ENCODE results near the gene PALLD.

The PALLD gene

DNA sequence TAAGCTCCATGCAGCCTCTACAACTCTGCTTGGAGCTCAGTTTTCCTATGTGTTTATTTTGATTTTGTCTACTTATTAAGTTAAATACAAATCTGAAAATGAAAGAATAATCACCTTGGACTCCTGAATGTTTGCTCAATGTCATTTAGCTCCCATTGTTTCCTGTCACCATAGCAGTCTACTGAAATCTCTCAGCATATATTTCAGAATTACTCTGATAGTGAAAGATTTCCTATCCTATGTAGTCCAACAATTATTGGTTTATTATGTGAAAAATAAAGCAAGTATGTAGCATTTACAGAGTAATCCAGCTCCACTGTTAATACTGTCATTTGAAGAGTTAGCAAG, 344.8 kb downstream of the PALLD start:
- DNase-seq = no peak

DNA sequence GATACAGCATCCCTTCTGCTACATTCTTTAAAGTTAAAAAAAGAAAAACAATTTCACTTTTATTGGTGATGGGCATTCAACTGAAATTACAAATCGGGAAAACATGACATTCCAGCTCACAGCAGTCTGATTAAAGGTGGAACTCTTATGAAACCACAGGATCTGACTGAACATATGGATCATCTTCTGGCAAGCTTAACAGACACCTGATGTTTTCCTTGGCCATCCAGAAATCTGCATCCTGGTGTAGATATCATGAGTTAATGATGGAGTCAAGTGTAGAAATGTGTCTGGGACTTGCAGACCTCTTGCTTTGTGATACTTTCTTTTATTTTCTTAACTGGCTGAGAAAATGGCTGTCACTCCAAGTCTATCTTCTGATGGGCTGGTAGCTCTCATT, 345.3 kb downstream of the PALLD start:
- DNase-seq = no peak

DNA sequence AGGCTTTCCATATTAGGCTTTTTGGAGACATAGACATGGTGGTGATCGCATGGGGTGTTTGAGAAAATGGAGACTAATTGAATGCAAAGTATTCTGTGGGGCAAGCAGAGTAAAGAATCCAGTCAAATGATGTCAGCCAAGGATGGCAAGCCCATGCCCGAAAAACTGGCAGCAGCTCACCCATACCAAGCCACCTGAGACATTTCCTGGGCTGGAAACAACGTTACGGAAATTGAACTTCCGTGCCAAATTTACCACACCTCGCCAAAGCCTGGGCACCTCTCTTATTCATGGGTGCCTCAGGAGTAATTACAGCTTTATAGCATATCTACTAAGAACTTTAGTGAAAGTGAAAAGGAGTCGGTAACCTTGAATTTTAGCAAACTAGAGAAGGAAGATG, 346.8 kb downstream of the PALLD start:
- no peak for DNase-seq

DNA sequence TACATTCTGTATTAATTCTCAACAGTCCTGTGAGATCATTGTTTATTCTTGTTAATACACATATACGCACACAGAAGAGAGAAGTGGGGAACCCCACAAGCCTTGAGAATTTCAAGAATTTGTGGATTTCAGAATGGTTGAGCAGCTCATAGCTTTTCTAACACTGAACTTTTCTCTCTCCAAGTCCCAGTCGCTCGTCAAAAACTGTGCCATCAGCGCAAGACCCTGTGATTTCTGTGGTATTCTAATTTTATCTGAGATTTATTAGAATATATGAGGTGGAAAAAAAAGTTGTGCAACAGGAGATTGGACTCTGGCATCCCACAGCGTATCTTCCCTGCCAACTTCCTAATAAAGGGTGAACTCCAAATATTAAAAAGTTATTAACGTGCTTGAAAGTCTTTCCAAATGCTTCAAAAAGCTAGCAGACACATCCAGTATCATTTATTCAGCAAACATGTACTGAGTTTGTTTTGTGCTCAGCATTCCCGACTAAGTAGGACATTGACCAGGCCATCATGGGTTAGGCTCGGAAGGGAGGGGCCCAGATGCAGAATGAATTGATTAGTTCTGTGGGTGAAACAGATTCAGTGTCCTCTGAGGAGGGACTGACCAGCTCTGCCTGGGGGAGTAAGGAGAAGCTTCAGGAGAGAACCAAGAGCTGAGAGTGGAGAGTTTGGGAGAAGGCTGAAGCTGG, 347.6 kb downstream of the PALLD start:
- no peak for DNase-seq

DNA sequence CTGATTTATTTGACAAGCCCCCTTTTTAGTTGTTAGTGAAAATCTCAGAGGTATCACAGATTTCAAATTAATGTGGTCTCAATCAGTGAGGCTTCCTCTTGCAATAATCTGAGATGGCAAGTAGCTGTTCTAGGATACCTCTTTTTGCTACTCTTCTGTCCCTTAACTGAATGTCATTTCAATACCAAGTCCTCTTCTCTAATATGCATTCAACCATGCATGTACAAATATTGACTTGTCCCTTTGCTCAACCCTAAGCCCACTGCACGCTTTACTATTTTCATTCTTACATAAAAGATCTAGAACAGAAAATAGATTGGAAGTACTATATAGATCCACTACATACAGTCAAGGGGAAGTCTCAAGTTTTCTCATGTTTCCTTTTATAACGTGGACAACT, 349.0 kb downstream of the PALLD start:
- no peak for DNase-seq

DNA sequence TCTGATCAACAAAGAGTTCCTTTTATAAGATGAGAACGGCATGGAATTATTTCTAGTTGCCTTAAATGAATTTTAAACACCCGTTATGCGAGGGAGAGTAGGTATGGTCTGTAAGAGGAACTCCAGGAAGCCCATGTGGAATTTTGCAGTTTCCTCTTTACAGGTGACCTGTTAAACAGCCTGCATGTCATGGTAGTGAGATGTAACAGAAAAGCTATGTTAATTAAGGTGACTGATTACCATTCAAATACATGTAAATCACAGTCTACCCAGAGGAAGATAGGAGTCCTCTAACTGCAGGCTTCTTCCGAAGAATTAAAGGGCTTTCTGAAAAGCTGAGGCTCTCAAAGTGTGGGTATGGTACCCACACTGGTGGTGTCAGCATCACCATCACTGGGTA, 349.6 kb downstream of the PALLD start:
- DNase-seq = no peak

DNA sequence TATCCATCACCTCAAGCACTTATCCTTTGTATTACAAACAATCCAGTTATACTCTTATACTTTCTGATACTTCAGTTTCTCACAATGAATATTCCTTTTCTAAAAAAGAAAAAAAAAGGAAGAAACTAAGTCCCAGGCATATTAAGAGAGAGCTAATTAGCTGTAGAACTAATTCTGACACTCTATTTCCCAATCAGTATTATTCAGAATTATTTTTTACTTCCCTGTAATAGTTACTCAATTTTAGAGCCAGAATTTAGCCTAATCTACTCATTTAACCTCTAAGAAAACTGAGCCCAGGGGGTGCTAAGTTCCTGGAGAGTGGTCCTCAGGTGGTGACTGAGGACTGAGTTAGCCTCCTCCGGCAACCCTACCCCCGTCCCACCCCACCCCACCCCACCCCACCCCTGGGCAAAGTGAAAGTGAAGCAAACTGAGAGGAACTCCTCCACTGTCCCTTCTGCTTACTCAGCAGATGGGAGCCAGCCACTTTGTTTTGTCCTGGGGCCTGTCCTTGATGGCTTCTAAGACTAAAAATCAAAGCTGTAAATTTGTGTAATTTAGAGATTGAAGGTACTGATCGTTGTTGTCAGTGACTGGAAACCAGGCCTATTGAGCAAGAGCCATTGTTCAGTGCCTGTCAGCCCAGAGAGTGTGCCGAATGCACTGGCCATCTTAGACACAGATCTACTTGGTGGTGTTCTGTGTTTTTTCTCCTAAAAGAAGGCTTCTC, 351.1 kb downstream of the PALLD start:
- DNase-seq = no peak

DNA sequence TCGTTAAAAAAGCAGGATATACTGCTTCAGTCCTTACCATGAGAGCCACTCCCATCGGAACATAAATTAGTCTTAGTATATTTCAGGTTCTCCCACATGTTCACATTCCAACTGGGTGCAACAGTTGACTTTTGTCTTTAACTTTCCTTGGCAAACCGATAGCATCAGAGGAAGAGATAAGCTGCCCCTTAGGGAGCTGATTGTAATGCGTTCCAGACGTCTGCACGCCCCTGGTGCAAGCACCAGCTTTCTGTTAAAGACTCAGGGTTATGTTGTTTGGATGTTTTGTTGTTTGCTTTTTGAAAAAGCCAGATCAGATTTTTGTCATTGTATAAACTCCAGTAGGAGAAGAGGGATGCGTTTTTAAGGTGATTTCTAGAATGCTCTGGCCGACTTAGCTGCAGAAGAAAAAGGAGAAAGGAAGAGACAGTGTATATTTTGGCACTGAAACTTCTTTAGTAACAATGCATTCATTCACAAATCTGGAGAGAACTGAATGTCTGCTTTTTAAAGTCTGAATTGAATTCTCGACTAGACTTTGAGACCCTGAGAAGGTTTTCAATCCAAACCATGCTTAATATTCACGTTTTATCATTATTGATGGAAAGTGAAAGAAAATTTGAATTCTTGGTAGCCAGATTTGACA, 352.3 kb downstream of the PALLD start:
- no peak for DNase-seq

DNA sequence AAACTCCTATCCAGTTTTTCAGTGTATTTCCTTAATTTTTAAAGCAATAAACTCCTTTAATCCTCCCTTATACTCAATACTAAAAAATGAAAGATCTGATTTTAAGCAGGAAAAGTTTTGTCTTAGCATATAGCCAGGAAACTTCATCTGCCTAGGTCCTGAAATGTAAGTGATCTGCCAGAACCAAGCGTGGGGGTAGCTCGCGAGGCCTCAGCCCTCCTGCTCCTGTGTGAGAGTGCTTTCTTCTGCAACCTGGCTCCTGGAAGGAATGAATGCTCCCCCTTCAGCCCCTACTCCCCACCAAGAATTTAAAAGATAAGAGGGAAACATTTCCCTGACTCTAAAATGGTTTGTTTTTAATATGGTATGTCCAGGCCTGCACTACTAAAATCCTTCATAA, 353.1 kb downstream of the PALLD start:
- DNase-seq = no peak

DNA sequence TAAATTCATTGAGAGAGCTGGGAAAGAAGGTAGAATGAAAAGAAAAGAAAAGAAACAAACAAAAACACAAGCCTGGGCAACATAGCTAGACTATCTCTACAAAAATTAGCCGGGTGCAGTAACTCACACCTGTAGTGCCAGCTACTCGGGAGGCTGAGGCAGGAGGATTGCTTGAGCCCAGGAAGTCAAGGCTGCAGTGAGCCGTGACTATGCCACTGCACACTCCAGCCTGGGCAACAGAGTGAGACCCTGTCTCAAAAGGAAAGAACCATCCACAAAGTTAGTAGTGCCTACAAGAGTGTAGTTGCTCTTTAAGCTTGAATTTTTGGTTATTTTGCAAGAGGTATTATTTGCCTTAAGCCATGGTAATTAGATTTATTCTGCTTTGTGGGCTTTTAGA, 355.5 kb downstream of the PALLD start:
- DNase-seq = no peak

DNA sequence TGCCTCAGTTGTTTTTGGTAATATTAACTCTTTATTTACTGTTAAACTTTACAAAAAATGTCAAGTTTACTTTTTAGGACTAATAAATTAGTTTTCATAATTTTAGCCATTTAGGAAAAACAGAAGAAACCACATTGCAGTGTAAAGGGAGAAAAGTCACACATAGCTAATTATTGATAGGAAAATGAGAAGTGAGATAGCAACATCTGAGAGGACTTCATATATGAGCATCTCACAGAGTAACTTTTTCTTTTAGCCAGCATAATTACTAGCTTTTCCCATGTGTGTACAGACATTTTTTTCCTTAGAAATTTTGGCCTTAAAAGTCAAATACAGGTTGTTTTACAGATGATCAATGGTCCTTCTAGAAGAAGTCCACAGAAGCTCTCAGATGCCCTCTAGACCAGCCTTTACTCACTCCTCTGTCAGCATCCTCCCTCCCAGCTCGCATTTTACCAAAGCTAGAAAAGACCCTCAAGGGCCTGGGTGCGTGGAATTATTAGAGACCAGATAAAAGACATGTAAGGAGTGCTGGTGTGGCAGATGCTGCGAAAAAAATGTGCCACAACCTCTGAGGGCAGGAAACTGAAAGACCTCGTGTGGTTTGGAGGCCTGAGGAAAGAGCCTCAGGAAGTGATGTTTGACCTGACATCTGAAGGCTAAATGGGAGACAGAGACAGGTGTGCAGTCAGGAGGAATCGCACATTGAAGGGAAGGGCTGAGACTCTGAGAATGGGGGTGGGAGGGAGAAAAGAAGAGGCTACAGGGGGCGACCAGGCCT, 356.3 kb downstream of the PALLD start:
- no peak for DNase-seq

DNA sequence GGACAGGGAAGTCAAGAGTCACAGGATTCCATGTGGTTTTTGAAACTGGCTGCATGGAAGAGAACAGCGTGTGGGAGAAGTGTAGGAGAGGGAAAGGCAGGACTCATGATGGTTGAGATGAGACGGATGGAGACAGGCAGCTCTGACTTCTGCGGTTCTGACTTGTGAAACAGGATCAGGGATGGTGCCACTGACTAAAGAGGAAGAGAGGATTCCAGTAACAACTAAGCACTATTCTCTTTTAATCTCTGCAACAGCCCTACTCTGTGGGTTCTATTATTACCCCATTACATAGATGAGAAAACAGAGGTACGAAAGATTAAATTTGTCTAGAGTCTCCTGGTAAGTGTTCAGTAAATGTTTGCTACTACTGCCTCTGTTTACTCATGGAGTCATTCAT, 356.9 kb downstream of the PALLD start:
- DNase-seq = no peak

DNA sequence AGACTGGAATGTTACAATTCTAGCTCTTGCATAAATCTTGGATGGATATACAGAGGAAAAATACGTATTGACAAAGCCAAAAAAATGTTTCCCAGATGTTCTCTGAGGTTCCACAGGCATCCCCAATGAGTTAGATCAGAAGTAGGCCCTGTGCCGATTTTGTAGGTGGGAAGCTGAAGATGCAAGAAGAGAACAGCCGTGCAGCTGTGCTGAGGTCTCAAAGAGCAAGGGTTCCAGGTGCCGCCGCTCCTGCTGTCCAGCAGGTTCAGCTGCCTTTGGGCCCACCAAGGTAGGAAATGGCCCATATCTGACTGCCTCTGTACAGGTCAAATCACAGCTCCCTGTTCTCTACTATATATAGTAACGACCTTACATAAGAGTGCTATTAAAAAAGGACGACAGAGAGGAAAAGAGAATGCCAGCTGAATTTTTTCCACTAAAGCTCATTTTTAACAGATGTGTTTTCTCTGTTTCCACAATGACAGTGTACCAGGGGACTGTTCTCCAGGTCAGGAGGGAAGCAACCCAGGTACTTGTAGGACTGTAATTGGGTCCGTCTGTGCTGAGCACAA, 357.6 kb downstream of the PALLD start:
- DNase-seq = no peak

DNA sequence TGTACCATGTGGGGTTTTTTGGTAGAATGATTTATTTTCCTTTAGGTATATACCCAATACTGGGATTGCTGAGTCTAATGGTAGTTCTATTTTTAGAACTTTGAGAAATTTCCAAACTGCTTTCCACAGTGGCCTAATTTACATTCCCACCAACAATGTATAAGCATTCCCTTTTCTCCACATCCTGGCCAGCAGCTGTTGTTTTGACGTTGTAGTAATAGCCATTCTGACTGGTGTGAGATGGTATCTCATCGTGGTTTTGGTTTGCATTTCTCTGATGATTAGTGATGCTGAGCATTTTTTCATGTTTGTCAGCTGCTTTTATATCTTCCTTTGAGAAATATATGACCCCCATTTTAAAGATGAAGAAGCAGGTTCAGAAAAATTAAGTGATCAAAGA, 359.5 kb downstream of the PALLD start:
- DNase-seq = peak; percentile 25

DNA sequence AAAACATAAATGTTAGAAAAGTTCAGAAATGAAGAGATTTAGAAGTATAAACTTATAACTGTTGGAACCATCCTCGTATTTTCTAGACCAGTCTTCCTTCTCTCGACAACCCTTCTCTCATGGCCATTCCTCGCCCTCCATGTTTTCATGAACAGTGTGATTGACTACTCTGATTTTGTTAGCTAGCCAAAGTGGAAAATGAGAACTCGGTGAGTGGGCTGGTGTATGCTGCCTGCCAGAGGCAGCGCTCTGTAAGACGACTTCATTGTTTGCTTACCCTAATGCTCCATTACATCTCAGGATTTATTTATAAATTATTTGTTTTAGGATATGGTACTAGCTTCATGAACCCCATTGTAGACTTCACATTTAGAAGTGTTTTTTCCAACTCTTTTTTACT, 360.2 kb downstream of the PALLD start:
- no peak for DNase-seq

DNA sequence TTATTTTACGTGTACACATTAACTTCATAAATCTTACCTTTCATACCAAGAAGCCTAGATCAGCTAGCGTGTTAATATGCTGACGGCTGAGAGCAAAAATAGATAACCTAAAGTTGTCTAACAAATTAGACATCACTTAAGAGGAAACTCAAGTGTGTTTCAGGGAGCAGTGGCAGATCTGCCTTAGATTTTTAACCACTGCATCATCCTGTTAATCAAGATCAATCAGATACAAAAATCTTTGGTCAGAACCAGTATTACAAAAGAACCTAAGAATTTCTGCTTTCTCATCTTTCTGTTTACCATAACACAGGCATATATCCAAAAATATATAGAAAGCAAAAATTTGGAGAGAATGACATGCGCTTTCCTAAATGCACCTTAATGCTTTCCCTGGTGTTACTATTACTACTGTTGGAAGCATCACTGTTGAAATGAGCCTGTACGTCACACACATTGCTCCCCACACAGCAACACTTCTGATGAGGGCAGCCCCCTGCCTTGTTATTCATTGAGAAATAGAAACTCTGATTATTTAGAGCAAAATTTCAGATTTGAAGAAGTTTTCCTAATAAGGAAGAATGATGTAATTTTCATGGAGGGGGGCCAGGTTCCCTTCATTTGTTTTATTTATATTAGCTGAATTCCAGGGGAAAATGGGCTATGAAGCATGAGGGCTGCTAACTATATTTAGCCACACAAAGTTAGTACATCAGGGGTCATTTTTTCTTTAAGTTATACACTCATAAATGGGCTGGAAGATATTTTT, 360.9 kb downstream of the PALLD start:
- DNase-seq = no peak

DNA sequence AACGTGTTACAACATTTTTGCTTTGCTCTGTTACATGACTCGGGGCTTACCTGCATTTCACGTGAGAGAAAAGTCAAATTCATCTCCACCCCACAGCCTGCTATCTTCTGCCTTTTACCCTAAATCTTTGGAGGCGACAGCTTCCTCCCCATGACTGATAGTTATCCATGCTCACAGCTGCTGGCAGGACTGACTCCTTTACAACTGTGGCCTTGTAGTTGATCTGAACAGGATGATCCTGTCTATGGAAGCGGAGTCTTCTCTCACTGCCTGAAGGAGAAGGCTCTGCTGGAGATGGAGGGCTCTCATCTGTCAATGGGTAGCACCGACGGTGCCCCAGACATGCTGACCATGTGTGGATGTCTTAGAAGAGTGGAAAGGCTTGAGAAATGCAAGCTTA, 362.2 kb downstream of the PALLD start:
- no peak for DNase-seq

DNA sequence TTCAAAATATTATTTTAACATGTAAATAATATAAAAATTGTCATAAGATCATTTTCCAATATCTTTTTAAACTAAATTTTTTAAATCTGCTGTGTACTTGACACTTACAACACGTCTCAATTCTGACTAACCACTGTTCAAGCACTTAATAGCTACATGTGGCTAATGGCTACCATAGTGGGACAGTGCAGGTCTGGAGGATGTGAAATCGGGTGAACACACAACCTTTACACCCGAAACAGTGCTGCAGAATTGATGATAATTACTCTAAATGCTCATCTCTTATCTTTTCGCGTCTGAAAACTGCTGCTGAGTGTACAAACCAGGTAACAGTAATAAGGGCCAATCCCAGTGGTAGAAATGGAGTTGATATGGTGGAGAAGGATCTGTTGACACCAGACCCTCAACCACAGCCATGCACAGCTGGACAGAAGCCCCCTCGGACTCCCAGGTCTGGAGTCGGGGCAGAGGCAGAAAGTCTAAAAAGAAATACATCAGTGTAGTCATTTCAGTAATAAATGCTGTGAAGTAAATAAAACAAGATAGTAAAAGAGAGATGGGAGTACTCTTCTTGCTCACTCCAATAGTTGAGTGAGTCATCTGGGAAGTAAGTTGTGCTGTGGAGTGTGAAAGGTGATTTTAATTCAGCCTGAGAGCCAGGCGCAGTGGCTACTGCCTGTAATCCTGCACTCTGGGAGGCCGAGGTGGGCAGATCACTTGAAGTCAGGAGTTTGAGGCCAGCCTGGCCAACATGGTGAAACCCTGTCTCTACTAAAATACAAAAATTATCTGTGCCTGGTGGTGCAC, 363.2 kb downstream of the PALLD start:
- DNase-seq = no peak

DNA sequence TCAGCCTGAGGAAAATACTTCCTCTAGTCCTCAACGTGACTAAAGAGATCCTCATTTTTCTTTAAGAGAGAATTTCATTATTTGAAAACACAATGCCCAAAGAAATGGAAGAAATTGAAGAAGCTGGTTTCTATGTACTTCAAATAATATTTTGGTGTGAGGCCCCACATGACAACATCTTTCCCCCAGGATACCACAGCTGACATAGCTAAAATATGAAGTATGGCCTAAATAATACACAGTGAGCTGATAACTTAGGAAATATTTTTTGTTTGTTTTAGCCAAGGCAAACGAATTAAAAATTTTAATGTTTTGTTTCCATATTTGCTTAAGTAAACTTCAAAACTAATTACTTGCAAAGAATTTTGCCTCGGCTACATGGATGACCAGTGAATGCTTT, 364.0 kb downstream of the PALLD start:
- DNase-seq = no peak

DNA sequence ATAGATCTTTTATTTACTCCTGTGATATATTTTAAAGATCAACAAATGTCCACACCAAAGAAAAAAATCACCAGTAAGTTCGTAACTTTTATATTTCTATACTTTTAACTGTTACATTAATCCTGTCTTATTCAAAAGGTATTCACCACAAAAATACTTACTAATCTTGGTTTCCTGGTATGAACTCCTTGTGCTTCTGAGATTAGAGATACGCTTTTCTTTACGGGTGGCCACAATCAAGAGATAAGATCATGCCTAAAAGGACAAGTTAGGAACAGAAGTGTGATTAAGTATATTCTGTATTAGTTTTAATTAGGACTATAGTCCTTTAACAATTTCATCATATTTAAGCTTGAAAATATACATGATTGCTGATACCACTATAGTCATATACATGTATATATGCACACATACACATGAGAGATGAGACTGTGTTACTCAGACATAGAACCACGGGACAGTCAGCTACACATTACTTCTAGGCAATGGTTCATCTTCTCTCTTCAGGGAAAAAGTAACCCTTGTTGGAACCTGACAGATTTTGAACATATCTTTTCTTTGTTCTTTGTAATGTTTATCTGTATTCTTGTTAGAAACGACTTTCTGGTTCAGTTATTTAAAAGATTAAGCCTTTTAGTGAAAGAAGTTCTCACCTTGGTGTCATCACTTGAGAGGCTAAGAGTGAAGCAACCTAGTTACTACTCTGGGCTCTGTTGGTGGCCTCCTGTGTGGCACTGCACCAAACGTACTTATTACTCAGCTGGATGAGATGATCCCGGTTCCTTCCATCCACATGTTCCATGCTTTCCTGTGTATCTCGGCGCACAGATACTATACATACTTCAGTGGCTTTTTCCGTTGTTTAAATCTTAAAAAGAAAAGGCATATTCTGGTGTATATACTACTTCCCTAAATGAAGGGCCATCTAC, 367.1 kb downstream of the PALLD start:
- DNase-seq = no peak
